HG03039 (cell line): ENCODE data around the gene CCL18.
"Not testable (repeated sequence)": the region's sequence is repeated elsewhere in the genome, so short reads cannot be mapped to it uniquely, and the experiment has no call there.

Experiments
- ATAC-seq: cut with Tn5 transposase; IDR thresholded peaks from one replicate; pipeline ENCODE4 v1.9.1; 2021; ENCODE audit warnings: mild to moderate bottlenecking, moderate library complexity; ENCODE audit not compliant: unreplicated experiment

CCL18 gene

DNA sequence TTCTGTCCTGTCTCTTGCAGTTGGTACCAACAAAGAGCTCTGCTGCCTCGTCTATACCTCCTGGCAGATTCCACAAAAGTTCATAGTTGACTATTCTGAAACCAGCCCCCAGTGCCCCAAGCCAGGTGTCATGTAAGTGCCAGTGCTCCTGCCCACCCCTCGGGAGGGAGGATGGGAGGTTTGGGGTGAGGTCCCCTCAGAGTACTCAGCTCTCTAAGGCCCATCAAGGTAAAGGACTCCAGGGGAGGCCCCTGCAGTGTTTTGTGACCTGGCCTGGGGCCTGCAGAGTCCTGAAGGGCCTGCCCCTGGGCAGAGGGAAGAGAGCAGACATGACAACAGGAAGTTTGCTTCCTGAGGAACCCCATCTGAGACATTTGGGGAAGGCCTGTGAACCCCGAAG lies 6.4 kb downstream of the CCL18 start:
- ATAC-seq, result no peak

DNA sequence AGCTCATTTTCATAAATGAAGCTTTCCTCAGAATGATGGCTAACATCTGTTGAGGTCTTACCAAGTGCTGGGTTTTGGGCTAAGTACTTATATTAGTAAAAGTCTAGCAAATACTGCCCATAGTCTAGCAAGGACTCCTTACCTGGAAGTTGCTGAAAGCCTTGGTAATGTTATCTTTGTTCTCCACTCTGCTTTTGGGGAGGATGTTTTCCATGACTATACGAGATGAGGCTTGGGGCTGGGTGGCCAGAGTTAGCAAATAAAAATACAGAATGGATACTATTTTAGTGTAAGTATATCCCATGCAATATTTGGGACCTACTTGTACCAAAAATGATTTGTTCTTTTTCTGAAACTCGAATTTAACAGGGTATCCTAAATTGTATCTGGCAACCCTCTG lies 7.7 kb downstream of the CCL18 start:
- ATAC-seq, result no peak

DNA sequence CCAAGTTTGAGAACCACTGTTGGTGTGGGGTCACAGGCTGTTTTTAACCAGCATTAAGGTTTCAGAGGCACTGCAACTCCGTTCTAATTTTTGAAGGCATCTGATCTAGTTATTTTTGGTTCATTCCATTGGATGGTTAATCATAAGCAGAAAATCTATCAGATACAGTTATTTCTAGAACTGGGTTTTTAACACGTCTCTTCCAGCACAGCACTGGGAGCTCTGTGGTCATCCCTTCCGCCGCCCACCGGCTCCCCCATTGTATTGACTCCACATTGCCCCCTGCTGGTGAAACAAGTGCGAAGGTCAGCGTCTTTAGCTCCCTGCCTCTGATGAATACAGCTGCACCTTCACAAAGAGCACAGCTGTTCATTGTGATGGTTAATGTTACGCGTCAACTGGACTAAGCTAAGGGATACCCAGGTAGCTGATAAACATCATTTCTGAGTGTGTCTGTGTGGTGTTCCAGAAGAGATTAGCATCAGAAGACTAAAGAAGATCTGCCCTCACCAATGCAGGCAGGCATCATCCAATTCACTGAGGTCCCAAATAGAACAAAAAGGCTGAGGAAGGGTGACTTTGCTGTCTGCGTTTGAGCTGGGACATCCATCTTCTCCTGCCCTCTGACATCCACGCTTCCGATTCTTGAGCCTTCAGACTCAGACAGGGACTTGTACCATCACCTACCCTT lies 8.5 kb downstream of the CCL18 start:
- no peak for ATAC-seq

DNA sequence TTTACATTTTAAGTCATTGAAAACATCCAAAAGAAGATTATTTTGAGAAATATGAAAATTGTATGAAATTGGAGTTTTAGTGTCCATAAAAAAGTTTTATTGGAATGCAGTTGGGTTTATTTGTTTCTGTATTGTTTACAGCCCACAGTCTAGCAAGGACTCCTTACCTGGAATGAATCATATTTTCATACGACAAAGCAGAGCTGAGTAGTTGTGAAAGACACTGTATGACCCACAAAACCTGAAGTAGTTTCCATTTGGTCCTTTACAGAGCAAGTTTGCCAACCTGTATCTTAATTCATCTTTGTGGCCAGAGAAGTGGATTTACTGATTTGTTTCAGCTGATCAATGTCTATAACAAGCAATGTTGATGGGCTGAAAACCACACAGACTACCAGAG lies 10.3 kb downstream of the CCL18 start:
- ATAC-seq, result no peak

DNA sequence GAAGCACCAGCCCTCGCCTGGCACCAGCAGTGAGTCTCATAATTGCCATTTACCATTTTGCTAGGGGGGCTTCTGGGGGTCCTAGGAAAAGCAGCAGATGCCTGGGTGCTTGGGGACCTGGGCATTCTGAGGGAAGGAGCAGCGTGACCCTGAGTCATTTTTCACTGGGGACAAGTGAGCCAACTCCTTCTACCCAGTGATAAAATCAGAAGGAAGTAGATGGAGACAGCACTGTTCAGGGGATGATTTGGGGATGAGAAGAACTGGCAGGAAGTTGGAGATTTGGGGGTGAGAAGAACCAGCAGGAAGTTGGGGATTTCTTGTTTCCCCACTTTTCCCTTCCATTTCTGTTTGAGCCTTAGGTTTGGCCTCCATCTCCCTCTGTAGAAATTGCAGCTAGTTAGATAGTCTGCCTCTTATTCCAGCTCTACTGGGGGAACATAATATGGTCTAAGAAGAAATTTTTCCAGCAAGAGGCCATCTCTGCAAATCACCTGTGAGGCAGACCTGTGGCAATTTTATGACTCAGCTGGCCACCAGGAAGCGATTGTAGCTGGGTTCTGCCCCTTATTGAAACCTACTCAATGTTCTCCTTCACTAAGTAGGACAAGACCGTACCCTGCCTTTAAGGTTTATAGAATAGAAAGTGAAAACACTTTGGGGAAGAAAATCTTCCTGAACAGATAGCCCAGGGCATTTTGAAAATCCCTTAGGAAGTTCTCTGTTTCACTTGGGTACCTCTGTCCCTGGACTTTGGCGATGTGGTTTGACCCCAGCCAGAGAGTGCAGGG lies 17.8 kb downstream of the CCL18 start:
- ATAC-seq, result not testable (repeated sequence)

DNA sequence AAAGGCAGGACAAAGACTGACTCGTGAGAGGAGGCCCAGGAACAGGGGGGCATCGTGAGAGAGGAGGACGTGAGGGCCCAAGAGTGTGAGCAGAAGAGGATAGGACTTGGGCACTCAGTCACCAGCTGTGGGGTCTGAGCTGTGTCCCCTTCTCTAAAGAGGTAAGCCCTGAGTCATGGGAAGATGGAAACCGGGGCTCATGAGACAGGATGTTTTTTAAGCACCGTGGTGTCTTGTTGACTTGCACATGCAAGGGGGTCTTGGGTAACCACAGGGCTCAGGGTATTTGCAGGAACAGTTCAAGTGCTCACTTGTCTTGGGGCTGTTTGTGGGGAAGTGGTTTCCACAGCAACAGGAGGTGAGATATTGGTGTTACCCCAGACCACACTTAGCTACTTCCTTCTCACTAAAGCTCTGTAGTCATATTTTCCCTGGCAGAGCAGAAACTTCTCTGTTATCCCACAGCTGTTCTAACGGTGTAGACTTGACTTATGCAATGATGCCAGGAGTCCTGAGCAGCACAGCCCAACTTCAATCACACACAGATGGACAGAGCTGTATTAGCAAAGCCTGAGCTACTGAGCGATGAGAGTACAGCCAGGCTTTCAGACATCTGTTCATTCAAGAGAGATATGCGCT lies 18.5 kb downstream of the CCL18 start:
- ATAC-seq, result not testable (repeated sequence)

DNA sequence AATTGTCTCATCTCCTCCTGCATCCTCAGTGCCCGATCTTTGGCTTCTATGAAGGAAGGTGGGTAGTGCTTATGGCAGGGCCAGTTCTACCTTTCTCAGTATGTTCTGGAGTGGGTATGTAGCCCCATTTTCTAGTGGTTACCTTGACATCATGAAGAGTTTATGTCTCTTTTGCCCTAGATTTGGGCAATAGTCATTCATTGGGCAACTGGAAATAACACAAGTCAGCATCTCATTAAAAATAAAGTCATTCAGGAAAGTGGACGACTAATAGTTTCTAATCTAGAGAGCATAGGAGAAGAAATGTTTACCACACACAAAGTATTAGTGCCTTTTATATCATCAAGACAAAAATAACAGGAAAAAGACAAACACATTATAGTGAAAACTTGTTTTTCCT lies 19.6 kb downstream of the CCL18 start:
- not testable (repeated sequence) for ATAC-seq

DNA sequence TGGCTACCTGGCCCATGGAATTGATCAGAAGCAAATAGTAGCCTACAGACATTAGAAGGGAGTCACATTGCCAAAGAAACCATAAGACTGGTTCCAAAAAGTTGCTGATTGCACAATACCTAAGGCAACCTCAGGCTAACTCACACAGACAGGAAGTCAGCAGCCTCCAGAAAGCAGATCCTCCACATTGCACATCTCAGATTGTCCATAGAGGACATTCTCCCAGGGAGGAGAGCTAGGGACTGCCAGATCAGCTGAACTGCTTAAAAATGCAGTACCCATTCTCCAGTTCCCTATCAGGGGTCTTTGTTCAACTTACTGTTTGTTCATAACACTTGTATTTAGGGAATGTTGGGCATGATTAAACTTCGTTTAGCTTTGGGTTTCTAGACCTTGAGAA lies 21.7 kb downstream of the CCL18 start:
- no peak for ATAC-seq

DNA sequence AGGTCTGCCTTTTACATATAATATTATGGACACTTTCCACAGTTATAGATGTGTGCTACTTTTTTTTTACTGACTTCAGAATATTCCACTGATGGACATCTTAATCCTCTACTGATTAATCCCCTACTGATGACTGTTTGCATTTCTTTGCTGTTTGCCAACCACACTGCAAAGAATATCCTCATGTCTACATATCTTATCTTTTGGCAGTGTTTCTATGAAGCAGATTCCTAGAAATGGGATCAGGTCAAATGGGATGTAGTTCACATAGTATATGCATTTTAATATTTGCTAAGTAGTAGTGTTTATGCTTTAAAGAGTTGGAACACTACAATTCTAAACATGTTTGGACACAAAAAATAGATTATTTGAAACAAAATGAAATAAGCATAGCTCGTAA lies 22.7 kb downstream of the CCL18 start:
- ATAC-seq, result no peak

DNA sequence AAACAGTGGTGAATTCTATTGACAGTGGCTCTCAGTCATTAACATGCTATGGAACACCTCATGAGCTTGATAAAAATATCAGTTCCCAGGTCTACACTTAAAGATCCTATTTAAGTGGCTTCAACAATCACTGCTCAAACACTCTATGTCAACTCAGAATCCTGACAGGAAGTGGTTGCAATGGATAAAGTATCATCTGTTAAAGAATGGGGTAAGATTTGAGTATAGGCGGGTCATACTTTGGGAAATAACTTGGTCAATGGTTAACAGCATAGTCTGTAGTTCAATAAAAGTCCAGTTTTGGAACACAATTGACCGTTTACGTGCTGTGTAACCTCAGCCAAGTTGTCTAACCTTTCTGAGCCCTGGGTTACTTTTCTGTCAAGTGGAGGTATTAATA lies 23.4 kb downstream of the CCL18 start:
- ATAC-seq, result not testable (repeated sequence)

DNA sequence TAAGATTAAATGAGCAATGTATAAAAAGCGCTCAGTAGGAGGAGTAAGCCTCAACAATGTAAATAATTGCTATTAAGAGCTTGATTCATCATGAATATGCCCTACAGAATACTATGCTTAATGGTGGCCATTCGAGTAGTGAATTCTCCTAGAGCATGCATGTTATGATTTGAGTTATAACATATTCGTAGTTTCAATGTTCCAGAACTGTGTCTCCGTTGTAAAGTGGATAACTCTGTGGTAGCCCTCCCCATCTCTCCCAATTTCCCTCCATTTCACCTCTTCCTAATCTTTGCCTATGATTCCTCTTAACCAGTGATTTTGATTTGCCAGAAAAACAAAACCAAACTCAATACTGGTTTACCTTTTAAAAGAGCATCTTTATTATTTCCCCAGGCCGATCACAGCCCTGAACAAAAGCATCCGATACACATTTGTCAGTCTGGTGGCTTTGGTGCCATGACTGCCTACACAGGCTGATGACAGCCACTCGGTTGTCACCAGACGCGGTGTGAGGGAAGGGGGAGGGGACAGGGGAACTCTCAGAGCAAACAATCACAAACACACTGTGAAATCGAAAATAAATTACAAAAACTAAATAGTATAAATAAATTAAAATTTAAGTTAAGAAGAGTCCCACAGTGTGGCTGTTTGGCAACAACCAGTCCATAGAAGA lies 24.0 kb downstream of the CCL18 start:
- not testable (repeated sequence) for ATAC-seq

DNA sequence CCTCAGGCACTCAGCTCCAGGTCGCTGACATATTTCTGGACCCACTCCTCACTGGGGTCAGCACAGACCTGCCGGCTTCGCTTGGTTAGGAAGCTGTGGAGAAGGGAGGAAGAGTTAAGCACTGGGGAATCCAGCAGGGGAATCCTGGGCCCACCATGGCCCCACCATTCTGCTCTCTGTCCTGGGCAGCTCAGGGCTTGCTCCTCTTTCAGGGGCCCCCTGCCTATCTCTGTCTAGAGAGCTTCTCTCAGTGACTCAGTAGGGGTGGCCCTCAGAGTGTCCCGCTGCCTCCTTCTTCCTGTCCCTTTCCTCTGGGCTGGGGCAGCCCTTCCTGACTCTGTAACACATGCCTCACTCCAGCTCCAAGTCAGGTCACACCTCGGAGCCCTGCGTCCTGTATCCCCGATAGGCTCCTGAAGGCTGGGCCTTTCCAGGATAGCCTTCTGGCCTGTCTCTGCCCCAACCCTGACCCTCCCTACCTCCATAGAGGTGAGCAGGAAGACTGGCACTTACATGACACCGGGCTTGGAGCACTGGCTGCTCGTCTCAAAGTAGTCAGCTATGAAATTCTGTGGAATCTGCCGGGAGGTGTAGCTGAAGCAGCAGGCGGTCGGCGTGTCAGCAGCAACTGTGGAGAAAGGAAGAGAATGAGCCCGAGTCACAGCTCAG lies 24.7 kb downstream of the CCL18 start:
- ATAC-seq, result no peak

DNA sequence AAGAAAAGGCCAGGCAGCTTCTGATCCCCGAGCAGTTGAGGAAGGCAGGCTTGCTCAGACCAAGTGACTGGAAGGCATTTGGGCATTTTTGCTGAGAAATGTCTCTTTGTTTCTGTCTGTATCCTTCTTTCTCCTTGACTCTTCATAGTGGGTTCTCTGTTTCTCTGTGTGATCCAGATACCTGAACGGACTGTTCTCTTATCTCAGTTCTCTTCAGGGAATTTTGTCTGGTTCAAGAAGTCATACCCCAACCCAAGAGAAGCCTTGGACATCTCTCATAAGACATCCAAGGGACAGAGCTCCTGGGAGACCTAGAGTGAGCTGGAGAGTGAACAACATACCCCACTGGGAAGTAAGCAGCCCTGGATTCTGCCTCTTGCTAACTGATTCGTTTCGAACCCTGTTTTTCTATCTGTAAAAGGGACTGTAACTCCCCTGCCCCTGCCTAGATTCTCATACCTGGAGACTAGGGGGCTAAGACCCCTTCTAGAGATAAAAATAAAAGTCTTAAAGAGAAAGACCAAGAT lies 25.3 kb downstream of the CCL18 start:
- no peak for ATAC-seq

DNA sequence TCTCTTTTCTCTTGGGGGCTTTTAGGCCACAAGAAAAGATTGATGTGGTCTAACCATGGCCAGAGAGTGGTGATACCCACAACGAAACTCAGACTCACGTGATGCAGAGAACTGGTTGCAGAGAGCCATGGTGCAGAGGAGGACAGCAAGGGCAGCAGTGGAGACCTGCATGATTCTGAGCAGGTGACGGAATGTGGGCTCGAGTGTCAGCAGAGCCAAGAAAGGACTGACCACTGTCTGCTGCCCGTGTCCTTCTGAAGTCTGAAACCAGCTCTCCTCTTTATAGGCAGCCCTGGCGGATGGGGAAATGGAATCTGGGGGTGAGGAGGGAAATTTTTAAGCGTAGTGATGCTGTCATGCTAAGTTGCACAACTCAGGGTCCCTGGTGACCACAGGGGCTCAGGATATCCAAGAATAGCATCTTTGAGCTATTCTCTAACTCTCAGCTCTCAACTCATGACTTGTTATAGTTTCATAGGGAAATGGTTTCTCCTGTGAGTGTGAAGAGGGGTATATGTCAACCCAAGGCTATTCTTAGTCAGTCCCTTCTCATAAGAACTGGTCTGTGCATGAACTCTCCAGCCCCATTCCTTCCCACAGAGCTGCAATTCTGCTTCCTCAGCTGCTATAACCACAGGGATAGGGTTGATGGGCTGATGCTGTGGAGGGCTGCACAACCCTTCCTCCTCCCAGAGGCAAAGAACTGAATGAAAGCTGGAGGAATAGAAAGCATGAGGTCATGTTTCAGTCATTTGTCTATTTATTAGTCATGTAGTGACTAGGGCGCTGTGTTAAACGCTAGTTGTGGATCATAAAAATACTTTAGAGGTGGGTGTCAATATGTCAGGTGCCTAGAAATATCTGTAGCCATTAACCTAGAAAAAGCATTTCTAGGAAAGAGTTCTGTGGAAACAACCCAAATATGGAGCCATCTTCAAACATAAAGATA lies 26.1 kb downstream of the CCL18 start, which contains the start of gene CCL3:
TSS of gene CCL3 (minus strand) at position 256 of the 949 bp plus-strand sequence. CDS start at position 171, 85 bp downstream.
- ATAC-seq, result peak; percentile 55

DNA sequence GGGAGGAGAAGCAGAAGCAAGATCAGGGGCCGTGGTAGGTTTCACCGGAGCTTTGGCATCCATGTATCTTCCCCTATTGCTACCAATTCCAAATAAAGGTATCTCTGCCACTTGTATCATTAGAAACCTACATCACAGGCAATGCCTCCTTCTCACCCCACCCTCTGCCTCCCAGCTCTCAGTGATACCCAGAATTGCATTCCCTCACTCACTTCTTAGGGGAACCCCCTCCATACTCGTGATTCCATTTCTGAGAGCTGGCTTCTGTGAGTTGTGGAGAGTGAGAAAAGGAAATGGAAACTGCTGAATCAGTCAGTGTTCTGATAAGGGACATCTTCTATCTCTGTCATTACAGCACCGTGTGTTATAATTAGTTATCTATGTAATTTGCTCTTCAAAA lies 28.2 kb downstream of the CCL18 start:
- no peak for ATAC-seq

DNA sequence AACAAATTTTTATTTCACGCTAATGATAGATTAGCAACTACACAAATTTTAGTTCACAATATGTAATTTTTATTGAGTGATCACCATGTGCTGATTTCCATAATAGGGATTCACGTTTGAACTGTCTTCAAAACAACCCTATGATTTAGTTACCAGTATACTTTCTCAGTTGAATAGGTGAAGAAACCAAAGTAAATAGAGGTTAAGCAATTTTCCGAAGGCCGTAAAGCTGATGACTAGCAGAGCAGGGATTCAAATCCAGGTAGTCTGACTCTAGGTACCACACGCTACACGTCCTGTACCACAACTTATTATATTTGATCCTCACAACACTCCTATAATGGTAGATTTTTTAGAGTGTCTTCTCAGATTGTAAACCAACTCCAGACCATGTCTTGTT lies 28.6 kb downstream of the CCL18 start:
- ATAC-seq, result not testable (repeated sequence)

DNA sequence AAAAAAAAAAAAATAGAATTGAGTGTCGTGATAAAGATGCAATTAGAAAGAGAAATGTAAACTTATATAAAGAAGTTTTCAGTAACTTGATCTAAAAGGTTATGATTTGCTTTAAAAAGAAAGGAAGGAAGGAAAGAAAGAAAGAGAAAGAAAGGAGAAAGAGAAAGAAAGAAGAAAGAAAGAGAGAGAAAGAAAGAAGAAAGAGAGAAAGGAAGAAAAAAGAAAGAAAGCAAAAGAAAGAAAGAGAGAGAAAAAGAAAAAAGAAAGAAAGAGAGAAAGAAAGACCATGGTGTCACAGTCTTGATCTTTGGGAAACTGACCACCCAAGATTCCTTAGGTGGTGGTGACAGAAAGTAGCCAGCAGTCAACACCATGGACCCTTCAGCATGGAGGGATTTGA lies 30.2 kb downstream of the CCL18 start:
- ATAC-seq, result no peak

DNA sequence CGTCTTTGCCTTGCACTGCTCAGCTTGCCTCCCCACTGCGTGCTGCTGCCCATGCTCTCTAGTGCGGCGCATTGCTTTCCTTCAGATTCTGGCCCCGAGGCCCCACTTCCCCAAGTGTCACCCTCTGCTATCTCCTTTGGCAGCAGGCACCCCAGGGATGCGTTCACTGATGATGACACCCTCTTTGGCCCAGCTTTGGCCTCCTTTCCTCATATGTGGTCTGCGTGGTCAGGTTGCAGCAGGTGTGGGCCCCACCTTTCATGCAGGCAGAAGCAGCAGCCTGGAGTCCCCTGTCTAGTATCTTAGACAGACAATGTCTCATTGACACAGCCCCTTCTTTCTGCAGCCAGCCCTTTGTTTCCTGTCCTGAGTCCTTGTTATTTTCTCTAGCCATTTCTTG lies 30.7 kb downstream of the CCL18 start:
- ATAC-seq, result no peak

DNA sequence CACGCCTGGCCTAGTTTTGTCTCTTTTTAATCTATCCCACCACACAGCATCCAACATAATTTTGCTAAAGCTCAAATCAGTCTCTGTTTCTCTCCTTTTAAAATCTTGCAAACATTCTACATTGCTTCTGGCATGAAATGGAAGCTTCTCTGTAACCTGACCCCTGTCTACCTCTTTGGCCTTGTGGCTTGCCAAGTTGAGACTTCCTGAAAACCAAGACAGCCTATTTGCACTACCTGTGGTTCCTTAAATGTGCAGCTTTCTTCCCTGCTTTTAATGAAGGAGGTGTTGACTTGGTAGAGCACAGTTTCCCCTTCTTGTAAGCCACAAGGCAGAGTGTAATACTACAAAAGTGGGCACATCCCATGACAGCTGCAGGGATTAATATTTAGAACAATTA lies 31.9 kb downstream of the CCL18 start:
- ATAC-seq, result no peak
